ENCODE data around the gene AGBL4.

- TF ChIP-seq, protein P1, sequence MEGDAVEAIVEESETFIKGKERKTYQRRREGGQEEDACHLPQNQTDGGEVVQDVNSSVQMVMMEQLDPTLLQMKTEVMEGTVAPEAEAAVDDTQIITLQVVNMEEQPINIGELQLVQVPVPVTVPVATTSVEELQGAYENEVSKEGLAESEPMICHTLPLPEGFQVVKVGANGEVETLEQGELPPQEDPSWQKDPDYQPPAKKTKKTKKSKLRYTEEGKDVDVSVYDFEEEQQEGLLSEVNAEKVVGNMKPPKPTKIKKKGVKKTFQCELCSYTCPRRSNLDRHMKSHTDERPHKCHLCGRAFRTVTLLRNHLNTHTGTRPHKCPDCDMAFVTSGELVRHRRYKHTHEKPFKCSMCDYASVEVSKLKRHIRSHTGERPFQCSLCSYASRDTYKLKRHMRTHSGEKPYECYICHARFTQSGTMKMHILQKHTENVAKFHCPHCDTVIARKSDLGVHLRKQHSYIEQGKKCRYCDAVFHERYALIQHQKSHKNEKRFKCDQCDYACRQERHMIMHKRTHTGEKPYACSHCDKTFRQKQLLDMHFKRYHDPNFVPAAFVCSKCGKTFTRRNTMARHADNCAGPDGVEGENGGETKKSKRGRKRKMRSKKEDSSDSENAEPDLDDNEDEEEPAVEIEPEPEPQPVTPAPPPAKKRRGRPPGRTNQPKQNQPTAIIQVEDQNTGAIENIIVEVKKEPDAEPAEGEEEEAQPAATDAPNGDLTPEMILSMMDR (IDR thresholded peaks at IDR 0.05; ENCODE audit: borderline replicate concordance, extremely low read depth, low read length, poor library complexity, severe bottlenecking): no peak
- no peak for TF ChIP-seq EZH2 (IDR thresholded peaks at IDR 0.05; ENCODE audit: borderline replicate concordance, low read depth, low read length, severe bottlenecking)
Observed at GRCh38 chr1:49337251-49337650, 686.5 kb downstream of the AGBL4 start.
